ENCODE data around the gene HELZ. TPM values are rescaled to one million over a fixed set of nuclear protein-coding genes. Genes with fewer than 3 reads are reported as not detected.
"Not testable (repeated sequence)": the region's sequence is repeated elsewhere in the genome, so short reads cannot be mapped to it uniquely, and the experiment has no call there.

The HELZ gene
- total and polyA plus RNA-seq, 7 donors: 1.8 to 55.7 (median 30.8) TPM

GRCh38 chr17:67203818-67204217 lies 41.2 kb downstream of the HELZ start:
- H3K4me3 ChIP-seq: no peak overlapping the region
- intact Hi-C loops (cut with DNase I): no loop called here
- no peak for DNase-seq
- TF ChIP-seq CTCF (IDR thresholded peaks at IDR 0.05): no peak
- H3K4me1 ChIP-seq: no peaks in the 10 kb centered on the region
- no peak overlapping the region for H3K27ac ChIP-seq
- H3K27me3 ChIP-seq (ENCODE audit: insufficient read depth in 3 of 3, low read length in 2 of 3): no peaks in the 10 kb centered on the region
- peaks cover 0 to 42% of the 10 kb centered on the region in 2 donors for H3K36me3 ChIP-seq (ENCODE audit: insufficient read depth in 1 of 2, low read depth in 1 of 2)
- ATAC-seq: no peak
- no peaks in the 10 kb centered on the region for H3K9me3 ChIP-seq

GRCh38 chr17:67202503-67202902 lies 42.5 kb downstream of the HELZ start:
- intact Hi-C loops (cut with DNase I): no loop called here
- ATAC-seq: no peak
- no peak for DNase-seq
- Histone ChIP-seq H3K4me1 (no peaks in the 10 kb centered on the region), H3K9me3 (no peaks in the 10 kb centered on the region), H3K4me3 (no peak overlapping the region), H3K27ac (no peak overlapping the region), H3K36me3 (ENCODE audit: insufficient read depth in 1 of 2, low read depth in 1 of 2) (peaks cover 0 to 49% of the 10 kb centered on the region in 2 donors), H3K27me3 (ENCODE audit: insufficient read depth in 3 of 3, low read length in 2 of 3) (no peaks in the 10 kb centered on the region)
- no peak for TF ChIP-seq CTCF (IDR thresholded peaks at IDR 0.05)
- WGBS, 3 donors: 94 to 100% (median 97%) methylated on average over 1 of the region's 1 CpG

GRCh38 chr17:67200727-67201301 lies 44.2 kb downstream of the HELZ start:
- intact Hi-C loops (cut with DNase I): no loop called here
- Histone ChIP-seq H3K4me1 (no peaks in the 10 kb centered on the region), H3K9me3 (no peaks in the 10 kb centered on the region), H3K36me3 (ENCODE audit: insufficient read depth in 1 of 2, low read depth in 1 of 2) (peaks cover 0 to 54% of the 10 kb centered on the region in 2 donors), H3K4me3 (no peak overlapping the region), H3K27me3 (ENCODE audit: insufficient read depth in 3 of 3, low read length in 2 of 3) (no peaks in the 10 kb centered on the region), H3K27ac (no peak overlapping the region)
- ATAC-seq (peak in 2 of 4 donors; percentile 59 to 70), DNase-seq (no peak)
- TF ChIP-seq CTCF (IDR thresholded peaks at IDR 0.05): peak; percentile 44
- WGBS, 3 donors: 84 to 95% (median 85%) methylated on average over 4 of the region's 4 CpGs

GRCh38 chr17:67198131-67198530 lies 46.9 kb downstream of the HELZ start:
- no peak for ATAC-seq
- 62 to 79% (median 77%) methylated on average over 3 of the region's 3 CpGs for WGBS, 3 donors

GRCh38 chr17:67197023-67197422 lies 48.0 kb downstream of the HELZ start:
- H3K9me3 ChIP-seq; H3K4me3 ChIP-seq; DNase-seq; H3K27ac ChIP-seq; H3K27me3 ChIP-seq (ENCODE audit: insufficient read depth in 3 of 3, low read length in 2 of 3); intact Hi-C loops (cut with DNase I); ATAC-seq; H3K4me1 ChIP-seq: not testable (repeated sequence)
- H3K36me3 ChIP-seq (ENCODE audit: insufficient read depth in 1 of 2, low read depth in 1 of 2): peaks cover 0 to 60% of the 10 kb centered on the region in 2 donors
- 90 to 100% (median 90%) methylated on average over 3 of the region's 3 CpGs for WGBS, 3 donors

More at GRCh38 chr17:67198131-67198530, 46.9 kb downstream of the HELZ start:
- intact Hi-C loops (cut with DNase I): no loop called here
- DNase-seq: no peak
- H3K36me3 ChIP-seq (ENCODE audit: insufficient read depth in 1 of 2, low read depth in 1 of 2): peaks cover 0 to 69% of the 10 kb centered on the region in 2 donors
- H3K4me1 ChIP-seq: no peaks in the 10 kb centered on the region
- no peak for TF ChIP-seq CTCF (IDR thresholded peaks at IDR 0.05)
- no peak overlapping the region for H3K27ac ChIP-seq
- no peaks in the 10 kb centered on the region for H3K9me3 ChIP-seq
- H3K4me3 ChIP-seq: no peak overlapping the region
- H3K27me3 ChIP-seq (ENCODE audit: insufficient read depth in 3 of 3, low read length in 2 of 3): no peaks in the 10 kb centered on the region
